Measurements from ENCODE around the gene EBP.

Gene EBP

GRCh38 chrX:48474127-48474526 is 47.5 kb upstream of the EBP start:
- Histone ChIP-seq H2BK5ac (ENCODE audit: low read depth, low read length, poor library complexity) (no peak overlapping the region), H4K12ac (ENCODE audit: low read depth, low read length) (no peak overlapping the region), H3K4ac (ENCODE audit: low read depth, low read length) (no peak overlapping the region), H3K4me2 (ENCODE audit: low read length) (no peak overlapping the region), H3K9ac (ENCODE audit: low read length) (no peak overlapping the region), H3K27ac (ENCODE audit: low read depth, low read length) (no peak overlapping the region), H2BK120ac (ENCODE audit: insufficient read depth, low read length, poor library complexity) (no peak overlapping the region), H3K4me3 (ENCODE audit: low read depth, low read length) (no peak overlapping the region), H3K27me3 (ENCODE audit: insufficient read depth, low read length) (no peaks in the 10 kb centered on the region), H2AK5ac (ENCODE audit: low read length) (no peak overlapping the region), H3K36me3 (ENCODE audit: control insufficient read depth in 1 of 2, insufficient read depth in 2 of 2, low read length in 2 of 2) (peaks cover 2 to 10% of the 10 kb centered on the region in 2 experiments), H2BK12ac (ENCODE audit: low read length) (no peak overlapping the region), H4K91ac (ENCODE audit: low read depth, low read length) (no peak overlapping the region), H3K18ac (ENCODE audit: low read length) (no peak overlapping the region), H3K79me2 (ENCODE audit: control insufficient read depth, insufficient read depth, low read length, poor library complexity) (peaks cover 8% of the 10 kb centered on the region), H3K4me1 (ENCODE audit: control insufficient read depth in 1 of 2, insufficient read depth in 2 of 2, low read length in 2 of 2) (peaks cover 5 to 25% of the 10 kb centered on the region in 2 experiments), H3K9me3 (ENCODE audit: insufficient read depth, low read depth, low read length) (no peaks in the 10 kb centered on the region), H2AFZ (ENCODE audit: insufficient read depth, low read length, poor library complexity) (no peak overlapping the region), H3K23ac (ENCODE audit: low read length) (no peak overlapping the region), H4K8ac (ENCODE audit: low read depth, low read length) (no peak overlapping the region), H3K14ac (ENCODE audit: low read length) (no peak overlapping the region), H3K79me1 (ENCODE audit: low read length) (peaks cover 9% of the 10 kb centered on the region)
- WGBS (ENCODE audit: extremely low coverage, insufficient coverage, insufficient read length): no CpG with 5 or more reads among the region's 10 CpGs
- no peak for DNase-seq

GRCh38 chrX:48474581-48474980 is 47.0 kb upstream of the EBP start:
- peaks cover 5 to 23% of the 10 kb centered on the region in 2 experiments for H3K4me1 ChIP-seq (ENCODE audit: control insufficient read depth in 1 of 2, insufficient read depth in 2 of 2, low read length in 2 of 2)
- H4K8ac ChIP-seq (ENCODE audit: low read depth, low read length): no peak overlapping the region
- no peak overlapping the region for H2BK120ac ChIP-seq (ENCODE audit: insufficient read depth, low read length, poor library complexity)
- H4K91ac ChIP-seq (ENCODE audit: low read depth, low read length): no peak overlapping the region
- no peak overlapping the region for H4K12ac ChIP-seq (ENCODE audit: low read depth, low read length)
- no peak overlapping the region for H3K27ac ChIP-seq (ENCODE audit: low read depth, low read length)
- H2AFZ ChIP-seq (ENCODE audit: insufficient read depth, low read length, poor library complexity): no peak overlapping the region
- no peak overlapping the region for H3K4me3 ChIP-seq (ENCODE audit: low read depth, low read length)
- no peaks in the 10 kb centered on the region for H3K27me3 ChIP-seq (ENCODE audit: insufficient read depth, low read length)
- H3K23ac ChIP-seq (ENCODE audit: low read length): no peak overlapping the region
- H3K4ac ChIP-seq (ENCODE audit: low read depth, low read length): no peak overlapping the region
- H2BK5ac ChIP-seq (ENCODE audit: low read depth, low read length, poor library complexity): no peak overlapping the region
- H3K18ac ChIP-seq (ENCODE audit: low read length): no peak overlapping the region
- H3K4me2 ChIP-seq (ENCODE audit: low read length): no peak overlapping the region
- no peak overlapping the region for H3K9ac ChIP-seq (ENCODE audit: low read length)
- H3K79me2 ChIP-seq (ENCODE audit: control insufficient read depth, insufficient read depth, low read length, poor library complexity): peaks cover 8% of the 10 kb centered on the region
- no peak overlapping the region for H2AK5ac ChIP-seq (ENCODE audit: low read length)
- no CpG with 5 or more reads among the region's 6 CpGs for WGBS (ENCODE audit: extremely low coverage, insufficient coverage, insufficient read length)
- no peaks in the 10 kb centered on the region for H3K9me3 ChIP-seq (ENCODE audit: insufficient read depth, low read depth, low read length)
- H3K14ac ChIP-seq (ENCODE audit: low read length): no peak overlapping the region
- H3K36me3 ChIP-seq (ENCODE audit: control insufficient read depth in 1 of 2, insufficient read depth in 2 of 2, low read length in 2 of 2): peaks cover 7 to 13% of the 10 kb centered on the region in 2 experiments
- H2BK12ac ChIP-seq (ENCODE audit: low read length): no peak overlapping the region
- H3K79me1 ChIP-seq (ENCODE audit: low read length): peaks cover 9% of the 10 kb centered on the region
- DNase-seq: no peak

- Histone ChIP-seq H3K27ac (ENCODE audit: low read depth, low read length) (no peak overlapping the region), H3K23ac (ENCODE audit: low read length) (no peak overlapping the region), H2AK5ac (ENCODE audit: low read length) (no peak overlapping the region), H3K4me1 (ENCODE audit: control insufficient read depth in 1 of 2, insufficient read depth in 2 of 2, low read length in 2 of 2) (peaks cover 5 to 19% of the 10 kb centered on the region in 2 experiments), H2AFZ (ENCODE audit: insufficient read depth, low read length, poor library complexity) (no peak overlapping the region), H3K14ac (ENCODE audit: low read length) (no peak overlapping the region), H3K9me3 (ENCODE audit: insufficient read depth, low read depth, low read length) (no peaks in the 10 kb centered on the region), H3K9ac (ENCODE audit: low read length) (no peak overlapping the region), H2BK120ac (ENCODE audit: insufficient read depth, low read length, poor library complexity) (no peak overlapping the region), H2BK12ac (ENCODE audit: low read length) (no peak overlapping the region), H4K8ac (ENCODE audit: low read depth, low read length) (no peak overlapping the region), H3K4me3 (ENCODE audit: low read depth, low read length) (no peak overlapping the region), H3K18ac (ENCODE audit: low read length) (no peak overlapping the region), H3K36me3 (ENCODE audit: control insufficient read depth in 1 of 2, insufficient read depth in 2 of 2, low read length in 2 of 2) (peaks cover 9 to 14% of the 10 kb centered on the region in 2 experiments), H3K79me1 (ENCODE audit: low read length) (peaks cover 9% of the 10 kb centered on the region), H3K79me2 (ENCODE audit: control insufficient read depth, insufficient read depth, low read length, poor library complexity) (peaks cover 8% of the 10 kb centered on the region), H3K4ac (ENCODE audit: low read depth, low read length) (no peak overlapping the region), H2BK5ac (ENCODE audit: low read depth, low read length, poor library complexity) (no peak overlapping the region), H3K27me3 (ENCODE audit: insufficient read depth, low read length) (no peaks in the 10 kb centered on the region), H4K91ac (ENCODE audit: low read depth, low read length) (no peak overlapping the region), H3K4me2 (ENCODE audit: low read length) (peak overlapping the region; percentile 66), H4K12ac (ENCODE audit: low read depth, low read length) (no peak overlapping the region)
- no peak for DNase-seq
- no CpG with 5 or more reads among the region's 5 CpGs for WGBS (ENCODE audit: extremely low coverage, insufficient coverage, insufficient read length)
These were observed 46.3 kb upstream of the EBP start for GRCh38 chrX:48475296-48475695.

DNA sequence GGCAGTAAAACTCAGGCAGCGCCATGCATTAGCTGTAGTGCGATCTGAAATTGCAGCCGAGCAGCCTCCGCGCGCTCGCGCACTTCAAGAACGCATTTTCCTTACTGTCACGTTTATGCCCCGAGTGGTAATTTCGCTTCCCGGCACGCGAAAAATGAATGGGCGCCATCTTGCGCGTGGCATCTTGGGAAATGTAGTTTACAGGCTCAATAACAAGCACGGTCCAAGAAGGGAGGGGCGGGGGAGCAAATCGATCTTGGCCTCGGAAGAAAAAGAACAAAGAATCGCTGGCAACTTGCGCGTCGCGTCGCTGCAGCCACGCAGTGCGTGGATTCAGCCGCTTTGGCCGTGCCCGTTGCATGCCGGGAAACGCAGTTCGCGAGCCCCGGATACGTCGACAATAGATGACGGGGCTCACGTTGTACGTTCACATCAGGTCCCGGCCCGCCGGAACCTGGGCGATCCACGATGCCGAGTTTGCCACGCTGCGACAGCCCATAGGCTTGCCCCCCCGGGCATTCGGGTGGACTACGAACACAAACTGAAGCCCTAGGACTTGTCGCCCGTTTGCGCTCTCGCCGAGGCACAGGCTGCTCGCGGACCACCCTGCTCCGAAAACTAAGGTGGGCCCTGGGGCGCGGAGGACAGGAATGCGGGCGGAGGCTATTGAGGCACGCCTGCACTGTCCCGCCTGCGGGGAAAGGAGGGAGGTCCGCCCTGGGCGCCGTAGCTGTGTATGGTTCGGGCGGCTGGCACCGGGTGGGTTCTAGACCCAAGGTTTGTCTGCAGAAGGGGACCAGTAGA is 45.6 kb upstream of the EBP start, which contains the start of gene FTSJ1:
Gene FTSJ1, plus strand, starts transcription at position 426 of the 804 bp plus-strand sequence. CDS start 1,849 bp downstream, outside the sequence.
- peak within 1 kb of the TSS; percentile 76 for H4K8ac ChIP-seq (ENCODE audit: low read depth, low read length)
- peak within 1 kb of the TSS; percentile 88 for H3K18ac ChIP-seq (ENCODE audit: low read length)
- peak within 1 kb of the TSS; percentile 91 for H3K4me3 ChIP-seq (ENCODE audit: low read depth, low read length)
- no peak within 1 kb of the TSS for H3K23ac ChIP-seq (ENCODE audit: low read length)
- peak; percentile 65 to 75 for DNase-seq
- H3K4me1 ChIP-seq (ENCODE audit: control insufficient read depth in 1 of 2, insufficient read depth in 2 of 2, low read length in 2 of 2): peaks cover 1 to 15% of the 10 kb centered on the region in 2 experiments
- H3K9me3 ChIP-seq (ENCODE audit: insufficient read depth, low read depth, low read length): no peaks in the 10 kb centered on the region
- H4K91ac ChIP-seq (ENCODE audit: low read depth, low read length): peak within 1 kb of the TSS; percentile 85
- peaks cover 8% of the 10 kb centered on the region for H3K79me2 ChIP-seq (ENCODE audit: control insufficient read depth, insufficient read depth, low read length, poor library complexity)
- H3K27me3 ChIP-seq (ENCODE audit: insufficient read depth, low read length): no peaks in the 10 kb centered on the region
- peak within 1 kb of the TSS; percentile 22 for H3K27ac ChIP-seq (ENCODE audit: low read depth, low read length)
- peak within 1 kb of the TSS; percentile 24 for H2BK12ac ChIP-seq (ENCODE audit: low read length)
- peak within 1 kb of the TSS; percentile 80 for H4K12ac ChIP-seq (ENCODE audit: low read depth, low read length)
- H2AK5ac ChIP-seq (ENCODE audit: low read length): peak within 1 kb of the TSS; percentile 82
- H3K79me1 ChIP-seq (ENCODE audit: low read length): peaks cover 9% of the 10 kb centered on the region
- no CpG with 5 or more reads among the region's 75 CpGs for WGBS (ENCODE audit: extremely low coverage, insufficient coverage, insufficient read length)
- peak within 1 kb of the TSS; percentile 79 for H3K14ac ChIP-seq (ENCODE audit: low read length)
- H3K4me2 ChIP-seq (ENCODE audit: low read length): peak within 1 kb of the TSS; percentile 66
- H3K9ac ChIP-seq (ENCODE audit: low read length): peak within 1 kb of the TSS; percentile 80
- H3K36me3 ChIP-seq (ENCODE audit: control insufficient read depth in 1 of 2, insufficient read depth in 2 of 2, low read length in 2 of 2): peaks cover 11 to 17% of the 10 kb centered on the region in 2 experiments
- peak within 1 kb of the TSS; percentile 98 for H2AFZ ChIP-seq (ENCODE audit: insufficient read depth, low read length, poor library complexity)
- H2BK5ac ChIP-seq (ENCODE audit: low read depth, low read length, poor library complexity): peak within 1 kb of the TSS; percentile 83
- peak within 1 kb of the TSS; percentile 66 for H3K4ac ChIP-seq (ENCODE audit: low read depth, low read length)
- peak within 1 kb of the TSS; percentile 87 for H2BK120ac ChIP-seq (ENCODE audit: insufficient read depth, low read length, poor library complexity)

Measured in trophoblast cell (in vitro differentiated cells and primary cell).